GM18861 (cell line): Measurements from ENCODE around the gene FAM156B.
"Not testable (repeated sequence)": the region's sequence is repeated elsewhere in the genome, so short reads cannot be mapped to it uniquely, and the experiment has no call there.

ENCODE experiments used
- ATAC-seq: cut with Tn5 transposase; IDR thresholded peaks from one replicate; pipeline ENCODE4 v1.9.1; 2021; ENCODE audit not compliant: unreplicated experiment

FAM156B gene, protein sequence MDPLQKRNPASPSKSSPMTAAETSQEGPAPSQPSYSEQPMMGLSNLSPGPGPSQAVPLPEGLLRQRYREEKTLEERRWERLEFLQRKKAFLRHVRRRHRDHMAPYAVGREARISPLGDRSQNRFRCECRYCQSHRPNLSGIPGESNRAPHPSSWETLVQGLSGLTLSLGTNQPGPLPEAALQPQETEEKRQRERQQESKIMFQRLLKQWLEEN

GRCh38 chrX:52896855-52897709 lies at the start of gene FAM156B:
Gene FAM156B, plus strand, starts transcription at chrX:52897330. Its CDS starts 9,896 bp downstream, at chrX:52907226.
- peak; percentile 83 for ATAC-seq

GRCh38 chrX:52852110-52852860 lies 44.8 kb upstream of the FAM156B start:
- ATAC-seq, result no peak

DNA sequence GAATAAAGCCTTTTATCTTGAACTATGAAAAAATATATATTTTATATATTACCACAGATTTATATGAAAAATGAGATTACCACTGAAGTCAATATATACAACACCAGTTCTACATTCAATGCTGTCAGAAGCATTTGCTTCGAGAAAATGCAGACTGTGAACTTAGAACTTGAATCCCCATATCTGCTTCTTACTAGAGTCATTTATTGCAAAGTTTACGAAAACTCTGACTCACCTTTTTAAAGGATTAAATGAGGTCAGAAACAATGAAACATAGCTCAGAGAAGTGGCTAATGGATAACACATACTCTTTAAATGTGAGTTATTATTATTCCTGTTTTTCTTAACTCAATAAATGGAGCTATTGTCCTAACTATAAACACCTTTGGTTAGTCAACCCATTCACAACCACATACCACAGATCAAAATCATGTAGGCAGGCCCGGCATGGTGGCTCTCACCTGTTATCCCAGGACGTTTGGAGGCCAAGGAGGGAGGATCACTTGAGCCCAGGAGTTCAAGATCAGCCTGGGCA lies 40.1 kb upstream of the FAM156B start:
- not testable (repeated sequence) for ATAC-seq

DNA sequence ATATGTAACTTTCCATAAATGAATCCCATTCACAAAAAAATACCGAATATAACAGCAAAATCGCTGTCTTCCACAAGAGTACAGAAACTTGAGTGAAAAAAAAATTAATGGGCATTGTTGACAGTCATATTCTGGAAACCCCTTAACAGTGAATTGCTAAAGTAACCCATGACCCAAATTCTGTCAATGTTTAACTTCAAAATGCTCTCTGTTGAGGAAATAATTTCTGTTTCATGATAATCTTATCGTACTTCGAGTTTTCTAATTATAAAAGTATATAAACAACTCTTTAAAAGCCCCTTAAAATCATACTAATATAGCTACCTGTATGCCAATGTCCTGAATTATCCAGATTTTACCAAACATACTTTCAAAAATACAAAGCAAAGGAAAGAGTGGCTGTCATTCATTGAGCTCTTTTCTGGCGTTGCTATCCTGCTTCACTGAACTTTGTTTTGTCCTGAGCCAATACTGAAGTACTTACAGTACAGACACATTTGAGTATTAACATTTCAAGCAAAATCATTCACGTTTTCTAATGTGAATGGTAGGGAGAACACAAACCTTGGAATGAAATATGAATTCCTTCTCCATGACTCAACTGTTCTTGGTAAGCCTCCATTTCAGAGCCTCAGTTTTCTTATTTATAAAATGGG lies 31.7 kb upstream of the FAM156B start:
- no peak for ATAC-seq

DNA sequence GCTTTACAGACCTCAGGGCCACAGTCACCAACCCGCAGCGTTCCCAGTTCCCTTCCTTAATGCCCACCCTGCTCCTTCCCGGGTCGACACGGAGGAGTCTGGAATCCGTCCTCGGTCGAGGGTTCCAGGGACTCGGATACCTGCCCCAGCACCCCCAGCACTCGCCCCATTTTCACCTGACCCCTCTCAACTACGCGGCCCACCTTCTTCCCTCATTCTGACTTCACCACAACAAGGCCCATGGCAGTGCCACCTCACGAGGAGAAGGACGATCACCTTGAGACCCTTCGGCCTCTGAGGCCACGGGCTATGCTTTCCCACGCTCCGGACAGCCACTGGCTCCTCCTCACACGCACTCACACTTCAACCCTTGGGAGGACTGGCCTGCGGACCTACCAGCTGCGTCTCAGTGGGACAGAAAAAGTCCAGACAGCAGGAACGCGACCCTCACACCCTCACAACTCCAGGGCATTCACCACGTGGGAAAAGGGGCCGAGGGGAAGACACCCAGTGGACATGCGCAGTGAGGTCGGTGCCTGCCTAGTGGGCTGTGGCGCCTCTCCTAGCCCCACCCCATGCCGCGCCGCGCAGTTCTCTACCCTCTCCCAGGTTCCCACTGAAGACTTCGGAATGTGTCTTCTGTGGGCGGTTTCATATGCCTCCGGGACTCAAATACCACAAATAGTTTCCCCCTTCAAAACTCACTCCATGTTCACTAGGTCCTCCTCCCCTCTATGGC lies 29.4 kb upstream of the FAM156B start, which contains the start of gene XAGE3:
Gene XAGE3, minus strand, starts transcription at position 474 of the 739 bp plus-strand sequence. CDS start 950 bp downstream, outside the sequence.
- no peak for ATAC-seq

GRCh38 chrX:52870046-52870445 lies 27.1 kb upstream of the FAM156B start:
- no peak for ATAC-seq

DNA sequence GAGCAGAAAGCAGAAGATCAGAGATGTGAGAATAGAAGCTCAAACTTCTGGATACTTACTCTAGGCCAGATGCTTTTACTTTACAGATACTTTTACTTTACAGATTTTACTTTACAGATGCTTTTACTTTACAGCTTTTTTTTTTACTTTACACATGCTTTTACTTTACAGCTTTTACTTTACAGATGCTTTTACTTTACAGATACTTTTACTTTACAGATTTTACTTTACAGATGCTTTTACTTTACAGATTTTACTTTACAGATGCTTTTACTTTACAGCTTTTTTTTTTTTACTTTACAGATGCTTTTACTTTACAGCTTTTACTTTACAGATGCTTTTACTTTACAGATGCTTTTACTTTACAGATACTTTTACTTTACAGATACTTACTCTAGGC lies 23.3 kb upstream of the FAM156B start:
- not testable (repeated sequence) for ATAC-seq

- no peak for ATAC-seq
Observed at GRCh38 chrX:52874661-52875060, 22.5 kb upstream of the FAM156B start.

GRCh38 chrX:52875436-52875835 lies 21.7 kb upstream of the FAM156B start:
- not testable (repeated sequence) for ATAC-seq

GRCh38 chrX:52876386-52876785 lies 20.7 kb upstream of the FAM156B start:
- not testable (repeated sequence) for ATAC-seq

GRCh38 chrX:52887459-52887858 lies 9.7 kb upstream of the FAM156B start:
- not testable (repeated sequence) for ATAC-seq

DNA sequence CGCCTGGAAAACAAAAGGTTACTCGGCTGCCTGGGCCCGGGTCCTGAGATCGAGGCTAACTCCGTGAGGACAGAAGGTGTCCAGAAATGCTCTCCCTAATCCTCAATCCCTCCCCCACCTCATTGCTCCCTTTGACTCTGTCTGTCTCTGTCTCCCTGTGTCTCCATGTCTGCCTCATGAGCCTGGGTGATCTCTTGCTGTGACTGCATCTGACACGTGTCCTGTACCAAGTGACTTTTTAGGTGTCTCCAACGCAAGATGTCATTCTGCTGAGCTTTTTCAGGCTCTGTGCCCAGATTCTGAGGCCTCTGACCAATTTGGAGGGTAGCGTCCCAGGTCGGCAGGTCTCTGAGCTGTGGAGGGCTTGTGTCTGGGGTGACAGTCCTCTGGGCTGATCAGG lies 9.0 kb upstream of the FAM156B start:
- not testable (repeated sequence) for ATAC-seq

DNA sequence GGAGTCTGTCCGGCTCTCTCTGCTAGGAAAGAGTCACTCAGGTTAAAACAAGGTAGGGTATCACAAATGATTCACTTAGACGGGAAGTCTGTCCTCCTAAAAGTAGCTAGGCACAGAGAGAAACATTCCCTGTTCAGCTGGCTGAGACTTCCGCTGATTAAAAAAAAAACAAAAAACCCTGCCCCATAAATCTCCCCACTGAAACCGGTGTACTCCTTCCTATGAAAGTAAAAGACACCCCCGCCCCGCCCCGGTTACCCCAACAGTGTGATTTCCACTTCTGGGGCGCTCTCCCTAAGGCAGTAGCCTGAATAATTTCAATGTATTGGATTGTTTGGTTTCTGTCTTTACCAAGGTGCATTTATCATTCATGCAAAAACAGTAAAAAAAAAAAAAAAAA lies 692 bp upstream of the FAM156B start:
- peak; percentile 6 for ATAC-seq

DNA sequence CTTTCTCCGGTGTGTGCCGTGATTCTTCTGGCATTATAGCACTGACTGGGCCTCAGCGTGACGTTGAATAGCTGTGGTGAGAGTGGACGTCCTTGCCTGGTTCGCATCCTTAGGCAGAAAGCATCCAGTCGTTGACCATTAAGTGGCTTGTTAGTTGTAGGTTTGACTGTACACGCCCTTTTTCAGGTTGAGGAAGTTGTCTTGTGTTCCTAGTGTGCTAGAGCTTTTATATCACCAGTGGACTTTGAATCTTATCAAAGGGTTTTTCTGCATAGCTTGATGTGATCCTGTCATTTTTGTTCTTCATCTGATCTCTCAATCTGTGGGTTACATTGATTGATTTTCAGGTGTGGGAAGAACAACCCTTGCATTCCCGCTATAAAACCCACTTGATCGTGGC lies 8.4 kb downstream of the FAM156B start:
- ATAC-seq, result not testable (repeated sequence)

- not testable (repeated sequence) for ATAC-seq
Observed at GRCh38 chrX:52906072-52906471, 8.9 kb downstream of the FAM156B start.

- ATAC-seq, result not testable (repeated sequence)
Observed at GRCh38 chrX:52907137-52907536, 10.0 kb downstream of the FAM156B start.

GRCh38 chrX:52907900-52908299 lies 10.8 kb downstream of the FAM156B start:
- ATAC-seq, result not testable (repeated sequence)

GRCh38 chrX:52909313-52909969 lies 12.3 kb downstream of the FAM156B start:
- not testable (repeated sequence) for ATAC-seq

DNA sequence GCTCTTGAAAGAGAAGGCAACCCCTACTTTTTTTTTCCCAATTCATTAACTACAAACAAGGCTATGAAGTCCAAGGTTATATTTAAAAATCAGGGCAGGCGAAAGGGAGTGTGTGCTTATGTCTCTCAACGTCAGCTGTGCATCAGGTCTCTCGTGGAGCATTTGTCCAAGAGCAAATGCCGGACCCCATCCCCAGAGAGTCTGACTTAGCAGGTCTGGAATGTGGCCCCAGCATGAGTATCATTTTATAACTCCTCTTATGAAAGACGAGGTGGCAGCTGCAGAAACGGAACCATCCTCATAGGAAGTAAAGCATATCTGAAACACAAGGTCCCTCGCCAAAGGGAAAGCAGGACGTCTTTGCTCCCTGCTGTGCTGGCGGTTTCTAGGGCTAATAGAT lies 16.6 kb downstream of the FAM156B start:
- ATAC-seq, result not testable (repeated sequence)
